ENCODE results near the gene LIMD2.

Gene LIMD2

DNA sequence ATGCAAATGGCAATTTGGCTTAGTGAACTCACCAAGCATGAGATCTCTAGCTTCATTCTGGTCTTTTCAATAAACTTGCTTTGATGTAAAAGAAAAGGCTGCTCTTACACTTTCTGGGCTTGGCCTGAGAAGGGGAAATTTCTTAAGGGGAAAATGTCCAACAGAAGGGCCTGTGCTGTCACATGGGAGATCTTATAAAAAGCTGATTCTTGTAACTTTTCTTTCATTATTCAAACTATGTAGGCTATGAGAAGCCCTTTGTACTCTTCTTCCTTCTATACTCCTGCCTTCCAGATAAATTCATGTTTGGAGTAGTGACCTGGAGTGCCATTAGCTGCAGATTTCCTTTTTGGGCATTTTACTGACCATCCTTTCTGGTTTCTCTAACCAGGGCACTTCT is 16.9 kb downstream of the LIMD2 start:
- no peak for TF ChIP-seq CTCF (IDR thresholded peaks at IDR 0.05; ENCODE audit: insufficient read depth, low read depth, low read length, missing control alignments)
- H3K4me3 ChIP-seq (ENCODE audit: low read depth, low read length) = no peak overlapping the region
- DNase-seq (ENCODE audit: low read depth) = no peak

GRCh38 chr17:63682441-63682840 is 17.5 kb downstream of the LIMD2 start:
- TF ChIP-seq CTCF (IDR thresholded peaks at IDR 0.05; ENCODE audit: insufficient read depth, low read depth, low read length, missing control alignments) = no peak
- no peak overlapping the region for H3K4me3 ChIP-seq (ENCODE audit: low read depth, low read length)
- DNase-seq (ENCODE audit: low read depth) = no peak

GRCh38 chr17:63681530-63681929 is 18.4 kb downstream of the LIMD2 start:
- H3K4me3 ChIP-seq (ENCODE audit: low read depth, low read length) = no peak overlapping the region
- no peak for DNase-seq (ENCODE audit: low read depth)
- no peak for TF ChIP-seq CTCF (IDR thresholded peaks at IDR 0.05; ENCODE audit: insufficient read depth, low read depth, low read length, missing control alignments)

- no peak for TF ChIP-seq CTCF (IDR thresholded peaks at IDR 0.05; ENCODE audit: insufficient read depth, low read depth, low read length, missing control alignments)
Observed at GRCh38 chr17:63680700-63681099, 19.2 kb downstream of the LIMD2 start.

GRCh38 chr17:63679214-63679613 is 20.7 kb downstream of the LIMD2 start:
- no peak for DNase-seq (ENCODE audit: low read depth)
- TF ChIP-seq CTCF (IDR thresholded peaks at IDR 0.05; ENCODE audit: insufficient read depth, low read depth, low read length, missing control alignments) = no peak

More at GRCh38 chr17:63680700-63681099, 19.2 kb downstream of the LIMD2 start:
- no peak for DNase-seq (ENCODE audit: low read depth)
- no peak overlapping the region for H3K4me3 ChIP-seq (ENCODE audit: low read depth, low read length)

GRCh38 chr17:63676584-63676983 is 23.3 kb downstream of the LIMD2 start:
- no peak overlapping the region for H3K4me3 ChIP-seq (ENCODE audit: low read depth, low read length)
- no peak for DNase-seq (ENCODE audit: low read depth)
- no peak for TF ChIP-seq CTCF (IDR thresholded peaks at IDR 0.05; ENCODE audit: insufficient read depth, low read depth, low read length, missing control alignments)

More at GRCh38 chr17:63679214-63679613, 20.7 kb downstream of the LIMD2 start:
- no peak overlapping the region for H3K4me3 ChIP-seq (ENCODE audit: low read depth, low read length)

Measured in GM12865 (cell line).